HCT116 (cell line): ENCODE measurements around the gene NEUROG1. TPM values are rescaled to one million over a fixed set of nuclear protein-coding genes. Genes with fewer than 3 reads are reported as not detected.

Source experiments
- ATAC-seq: fragments of 200-7000 bp; cut with Tn5 transposase; 2 replicates; pipeline ENCODE4 v1.9.1; 2020; ENCODE audit warnings: mild to moderate bottlenecking, moderate library complexity
- BruUV-seq: library from RNA; stranded (reverse); fragments of 400-500 nt; replicated peaks from 2 replicates; lab custom pipeline; 2021; lab: Mats Ljungman, UMichigan
- CTCF ChIA-PET: fragments of 300-600 bp; sonication (Branson Sonifier 250); formaldehyde crosslinking; loops from one replicate; lab custom pipeline; 2021; ENCODE audit warnings: antibody characterized with exemption; lab: Charles Lee
- POLR2A ChIA-PET: fragments of 300-600, 350-600 bp; sonication (Branson Sonifier 250); formaldehyde crosslinking; loops from one replicate; lab custom pipeline; 2021; ENCODE audit warnings: antibody characterized with exemption; lab: Charles Lee
- RAD21 ChIA-PET, 2 experiments: fragments of 300-600 bp; sonication (Branson Sonifier 250); formaldehyde crosslinking; loops; one replicate each; lab custom pipeline; 2023; ENCODE audit warnings: low total read pairs in 2 of 2; ENCODE audit not compliant: uncharacterized antibody in 2 of 2, unreplicated experiment in 2 of 2, low non-redundant PET in 1 of 2; lab: Charles Lee
- DNase-seq: peaks from one replicate; pipeline ENCODE4 v3.0.0-alpha.2; 2010; ENCODE audit warnings: low read depth, low spot score
- H2AFZ ChIP-seq: fragments of 200-600 bp; shearing (Covaris generic), sonication (generic); 2 replicates; pipeline ENCODE4 v1.6.1; 2017; ENCODE audit warnings: low read depth, mixed run types, mixed read lengths, antibody characterized with exemption, low read length; ENCODE audit not compliant: poor library complexity, severe bottlenecking
- H3K27ac ChIP-seq: 2 replicates; pipeline ENCODE4 v1.5.1; 2012; ENCODE audit warnings: low read depth, low read length
- H3K27me3 ChIP-seq: fragments of 200-600 bp; sonication (generic); 2 replicates; pipeline ENCODE4 v1.6.1; 2016; ENCODE audit warnings: mixed run types, low read length, mixed read lengths; ENCODE audit not compliant: insufficient read depth
- H3K36me3 ChIP-seq, 2 experiments: fragments of 200-500 bp in 1 of 2; fragments of 200-600 bp in 1 of 2; sonication (Bioruptor generic) in 1 of 2; sonication (generic) in 1 of 2; 2 replicates each; pipeline versions ENCODE4 v1.5.1 to v1.6.1; 2014 to 2016; ENCODE audit warnings: low read length in 2 of 2, inconsistent platforms in 1 of 2, mixed read lengths in 1 of 2, mixed run types in 1 of 2; ENCODE audit not compliant: insufficient read depth in 2 of 2, control insufficient read depth in 1 of 2
- H3K4me1 ChIP-seq, 2 experiments: fragments of 200-600 bp in 1 of 2; sonication (generic) in 1 of 2; 2 replicates each; pipeline versions ENCODE4 v1.5.1 to v1.6.1; 2012 to 2017; ENCODE audit warnings: low read length in 2 of 2, inconsistent platforms in 1 of 2, mild to moderate bottlenecking in 1 of 2, mixed read lengths in 1 of 2, mixed run types in 1 of 2, moderate library complexity in 1 of 2; ENCODE audit not compliant: insufficient read depth in 2 of 2, control insufficient read depth in 1 of 2
- H3K4me2 ChIP-seq: fragments of 200-600 bp; sonication (generic); 2 replicates; pipeline ENCODE4 v1.6.1; 2017; ENCODE audit warnings: mixed run types, low read length, mixed read lengths
- H3K4me3 ChIP-seq, 2 experiments: fragments of 200-600 bp in 1 of 2; sonication (generic) in 1 of 2; replicated peaks in 1 of 2; 2 replicates each; pipeline ENCODE4 v1.5.1; 2011 to 2016; ENCODE audit warnings: low read length in 2 of 2, control low read depth in 1 of 2, low read depth in 1 of 2, mild to moderate bottlenecking in 1 of 2, mixed read lengths in 1 of 2, mixed run types in 1 of 2
- H3K79me2 ChIP-seq: fragments of 200-600 bp; sonication (generic); 2 replicates; pipeline ENCODE4 v1.6.1; 2017; ENCODE audit warnings: mild to moderate bottlenecking, mixed run types, low read length, moderate library complexity, mixed read lengths; ENCODE audit not compliant: insufficient read depth
- H3K9ac ChIP-seq: fragments of 200-600 bp; sonication (generic); 2 replicates; pipeline ENCODE4 v1.6.1; 2016; ENCODE audit warnings: low read length, mixed read lengths
- H3K9me2 ChIP-seq: fragments of 200-600 bp; sonication (generic), shearing (Covaris generic); 2 replicates; pipeline ENCODE4 v1.6.1; 2017; ENCODE audit warnings: mixed run types, mild to moderate bottlenecking, moderate library complexity; ENCODE audit not compliant: insufficient read depth
- H3K9me3 ChIP-seq, 2 experiments: fragments of 200-500 bp in 1 of 2; fragments of 200-600 bp in 1 of 2; sonication (Bioruptor generic) in 1 of 2; sonication (generic) in 1 of 2; 2 replicates each; pipeline ENCODE4 v1.6.1; 2014 to 2017; ENCODE audit warnings: low read length in 2 of 2, mixed read lengths in 2 of 2, inconsistent platforms in 1 of 2, low read depth in 1 of 2, mild to moderate bottlenecking in 1 of 2, mixed run types in 1 of 2, moderate library complexity in 1 of 2; ENCODE audit not compliant: control insufficient read depth in 1 of 2, insufficient read depth in 1 of 2
- H4K20me1 ChIP-seq: fragments of 200-600 bp; sonication (generic), shearing (Covaris generic); 2 replicates; pipeline ENCODE4 v1.6.1; 2017; ENCODE audit warnings: mixed run types, mild to moderate bottlenecking, moderate library complexity; ENCODE audit not compliant: insufficient read depth
- ATF3 ChIP-seq: IDR thresholded peaks from 2 replicates; pipeline ENCODE4 v1.6.1; 2012
- CBX3 ChIP-seq: IDR thresholded peaks from 2 replicates; pipeline ENCODE4 v1.6.1; 2012; ENCODE audit warnings: low read depth
- CEBPB ChIP-seq: IDR thresholded peaks from 2 replicates; pipeline ENCODE4 v1.6.1; 2012; ENCODE audit warnings: low read depth
- CTCF ChIP-seq, 3 experiments: fragments of 200-600 bp in 1 of 3; sonication (generic) in 1 of 3; IDR thresholded peaks in 2 of 3; conservative IDR thresholded peaks in 1 of 3; 2 replicates each; pipeline ENCODE4 v1.5.1; 2012 to 2017; ENCODE audit warnings: low read depth in 2 of 3, low read length in 2 of 3, antibody characterized with exemption in 1 of 3, borderline replicate concordance in 1 of 3, control low read depth in 1 of 3, mild to moderate bottlenecking in 1 of 3, mixed read lengths in 1 of 3, mixed run types in 1 of 3, moderate library complexity in 1 of 3; ENCODE audit not compliant: insufficient read depth in 1 of 3
- EGR1 ChIP-seq: IDR thresholded peaks from 2 replicates; pipeline ENCODE4 v1.6.1; 2012; ENCODE audit warnings: low read depth
- ELF1 ChIP-seq: IDR thresholded peaks from 2 replicates; pipeline ENCODE4 v1.6.1; 2012; ENCODE audit warnings: low read depth, borderline replicate concordance
- EZH2 ChIP-seq: fragments of 200-600 bp; sonication (generic); IDR thresholded peaks from 2 replicates; pipeline ENCODE4 v1.6.1; 2017; ENCODE audit warnings: antibody characterized with exemption, mixed run types
- EZH2phosphoT487 ChIP-seq: fragments of 200-600 bp; IDR thresholded peaks from 2 replicates; pipeline ENCODE4 v1.6.1; 2018; ENCODE audit warnings: antibody characterized with exemption, borderline replicate concordance
- FOSL1 ChIP-seq: IDR thresholded peaks from 2 replicates; pipeline ENCODE4 v1.6.1; 2012; ENCODE audit warnings: low read depth
- JUND ChIP-seq: IDR thresholded peaks from 2 replicates; pipeline ENCODE4 v1.6.1; 2012
- MAX ChIP-seq: IDR thresholded peaks from 2 replicates; pipeline ENCODE4 v1.6.1; 2012
- POLR2AphosphoS5 ChIP-seq: IDR thresholded peaks from 2 replicates; pipeline ENCODE4 v1.6.1; 2011; ENCODE audit warnings: mild to moderate bottlenecking, low read depth, low read length, moderate library complexity
- SIN3A ChIP-seq: IDR thresholded peaks from 2 replicates; pipeline ENCODE4 v1.6.1; 2012; ENCODE audit warnings: low read depth
- SP1 ChIP-seq: IDR thresholded peaks from 2 replicates; pipeline ENCODE4 v1.6.1; 2012; ENCODE audit warnings: low read depth
- SRF ChIP-seq: IDR thresholded peaks from 2 replicates; pipeline ENCODE4 v1.6.1; 2012; ENCODE audit warnings: low read depth
- TCF7L2 ChIP-seq: IDR thresholded peaks from 2 replicates; pipeline ENCODE4 v1.7.0; 2011; ENCODE audit warnings: borderline replicate concordance, inconsistent platforms; ENCODE audit not compliant: insufficient read depth, insufficient read length; ENCODE audit errors: extremely low read depth
- YY1 ChIP-seq: IDR thresholded peaks from 2 replicates; pipeline ENCODE4 v1.6.1; 2011; ENCODE audit warnings: low read length, low read depth, moderate library complexity, mild to moderate bottlenecking; ENCODE audit not compliant: insufficient replicate concordance; ENCODE audit errors: extremely low read depth
- ZBTB33 ChIP-seq: IDR thresholded peaks from 2 replicates; pipeline ENCODE4 v1.6.1; 2011; ENCODE audit warnings: mild to moderate bottlenecking, low read length, moderate library complexity; ENCODE audit not compliant: insufficient replicate concordance; ENCODE audit errors: extremely low read depth
- ZFX ChIP-seq: fragments of 450-650 bp; IDR thresholded peaks from 2 replicates; pipeline ENCODE4 v1.6.1; 2017
- ZNF274 ChIP-seq: fragments of 200-500 bp; sonication (Bioruptor generic); IDR thresholded peaks from 2 replicates; pipeline ENCODE4 v1.6.1; 2014; ENCODE audit warnings: mild to moderate bottlenecking, low read depth, low read length, inconsistent platforms
- intact Hi-C: fragments of 100-400 bp; cut with micrococcal nuclease; formaldehyde crosslinking; loops from 2 replicates; pipeline ENCODE4 v1.10.0; 2022
- total RNA-seq: library from RNA; stranded (reverse); gene quantifications from one replicate; pipeline ENCODE4 v1.2.1, GENCODE V29; 2021; ENCODE audit not compliant: unreplicated experiment

NEUROG1 gene
- total RNA-seq, 1 experiment from 2014 or later: not detected

- TF ChIP-seq ZBTB33 (no peak), YY1 (no peak), CBX3 (no peak), SIN3A (no peak), EGR1 (no peak), CTCF (IDR thresholded peaks at IDR 0.05 in 2 of 3, conservative IDR thresholded peaks at IDR 0.05 in 1 of 3; ENCODE audit: borderline replicate concordance in 1 of 3, insufficient read depth in 1 of 3, low read depth in 2 of 3, low read length in 2 of 3) (no peak), ELF1 (no peak), POLR2AphosphoS5 (no peak)
Measured at GRCh38 chr5:135559354-135559753, 23.6 kb upstream of the NEUROG1 start (continued).

GRCh38 chr5:135557076-135557838, 21.5 kb upstream of the NEUROG1 start:
- Histone ChIP-seq H3K27me3 (no peaks in the 10 kb centered on the region), H3K4me2 (no peak overlapping the region), H3K4me3 (no peak overlapping the region), H2AFZ (no peak overlapping the region), H3K36me3 (no peaks in the 10 kb centered on the region), H3K9me3 (no peaks in the 10 kb centered on the region), H4K20me1 (no peaks in the 10 kb centered on the region), H3K27ac (no peak overlapping the region), H3K9ac (no peak overlapping the region), H3K4me1 (peaks cover 8 to 14% of the 10 kb centered on the region in 2 experiments), H3K9me2 (no peaks in the 10 kb centered on the region), H3K79me2 (no peaks in the 10 kb centered on the region)
- DNase-seq (no peak), ATAC-seq (no peak)
- no peak for TF ChIP-seq ZNF274
- no peak for TF ChIP-seq SRF
- no peak for TF ChIP-seq EZH2phosphoT487
- TF ChIP-seq ATF3: no peak
- TF ChIP-seq EZH2: no peak
- no peak for TF ChIP-seq EGR1
- no peak for TF ChIP-seq POLR2AphosphoS5
- no peak for TF ChIP-seq MAX
- no peak for TF ChIP-seq TCF7L2
- TF ChIP-seq CEBPB: no peak
- no peak for TF ChIP-seq SP1
- TF ChIP-seq JUND: no peak
- no peak for TF ChIP-seq FOSL1
- no peak for TF ChIP-seq ZFX
- ChIA-PET CTCF (interaction anchor here (1.2 to 11.5 kb wide), 3 partner anchors 9 to 96 kb away, joined by 4 to 476 read pairs (median 15); no protein-coding TSS in a partner anchor), POLR2A (no interaction called here), RAD21 (no interaction called here)
- no TSS peak for BruUV-seq
- intact Hi-C loops: no loop called here
